Stimulated activated CD4-positive, alpha-beta T cell treated with anti-CD3 and anti-CD28 coated beads, TNF-alpha, amount 100 ng/mL, for 24 hours (primary cell): Measurements from ENCODE around the gene LMTK3.

Experiments
- DNase-seq, 3 experiments: peaks; one replicate each; pipeline ENCODE4 v3.0.0-alpha.2; 2020; ENCODE audit warnings: low read depth in 3 of 3

Gene LMTK3

DNA sequence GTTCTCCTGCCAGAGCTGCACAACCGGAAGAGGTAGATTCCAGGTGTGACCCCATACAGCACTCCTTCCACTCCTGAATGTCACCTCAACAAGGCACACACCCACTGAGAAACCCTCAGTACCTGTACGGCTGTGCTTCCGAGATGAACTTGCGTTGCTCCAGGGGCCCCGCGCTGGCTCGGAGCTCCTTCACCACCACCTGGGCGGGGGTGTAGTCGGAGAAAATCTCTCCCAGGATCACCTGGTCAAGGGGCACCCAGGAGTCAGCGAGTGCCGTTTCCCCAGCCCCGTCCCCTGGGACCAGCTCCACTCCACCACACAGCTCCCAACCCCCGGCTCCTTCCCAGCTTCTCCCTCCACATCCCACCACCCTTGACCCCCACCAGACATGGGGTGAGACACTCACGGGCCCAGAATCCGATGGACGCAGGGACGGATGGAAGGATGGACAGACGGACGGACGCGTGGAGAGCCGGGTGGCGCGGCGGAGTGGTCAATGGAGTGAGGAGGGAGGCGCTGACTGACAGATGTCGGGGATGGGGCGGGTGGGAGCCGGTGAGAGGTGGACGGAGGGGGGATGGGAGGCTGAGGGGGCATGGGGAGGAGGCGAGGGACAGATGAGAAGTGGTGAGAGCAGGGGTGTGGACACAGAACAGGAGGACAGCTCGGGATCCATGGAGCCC is 2.8 kb downstream of the LMTK3 start:
- DNase-seq: no peak

DNA sequence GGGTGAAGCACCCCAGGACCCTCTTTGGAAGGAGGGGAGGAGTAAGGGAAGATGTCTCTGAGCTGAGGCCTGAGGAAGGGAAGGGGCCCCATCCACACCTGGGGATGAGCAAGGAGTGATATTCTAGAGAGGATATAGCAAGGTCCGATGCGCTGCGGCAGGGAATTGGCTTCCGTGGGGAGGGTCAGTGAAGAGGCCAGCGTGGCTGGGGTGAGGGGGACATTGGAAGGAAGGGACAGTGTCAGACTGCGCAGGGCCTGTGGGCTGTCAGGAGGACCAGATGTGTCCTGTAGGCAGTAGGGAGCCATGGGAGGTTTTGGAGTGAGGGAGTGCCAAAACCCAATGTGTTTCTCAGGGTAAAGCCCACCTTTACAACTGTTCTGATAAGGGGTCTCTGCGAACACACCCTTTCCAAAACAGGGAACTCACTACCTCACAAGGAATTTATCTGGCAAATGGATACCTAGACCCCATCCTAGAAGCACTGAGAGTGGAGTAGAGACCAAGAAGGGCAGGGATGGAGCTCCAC is 3.7 kb downstream of the LMTK3 start:
- no peak for DNase-seq

DNA sequence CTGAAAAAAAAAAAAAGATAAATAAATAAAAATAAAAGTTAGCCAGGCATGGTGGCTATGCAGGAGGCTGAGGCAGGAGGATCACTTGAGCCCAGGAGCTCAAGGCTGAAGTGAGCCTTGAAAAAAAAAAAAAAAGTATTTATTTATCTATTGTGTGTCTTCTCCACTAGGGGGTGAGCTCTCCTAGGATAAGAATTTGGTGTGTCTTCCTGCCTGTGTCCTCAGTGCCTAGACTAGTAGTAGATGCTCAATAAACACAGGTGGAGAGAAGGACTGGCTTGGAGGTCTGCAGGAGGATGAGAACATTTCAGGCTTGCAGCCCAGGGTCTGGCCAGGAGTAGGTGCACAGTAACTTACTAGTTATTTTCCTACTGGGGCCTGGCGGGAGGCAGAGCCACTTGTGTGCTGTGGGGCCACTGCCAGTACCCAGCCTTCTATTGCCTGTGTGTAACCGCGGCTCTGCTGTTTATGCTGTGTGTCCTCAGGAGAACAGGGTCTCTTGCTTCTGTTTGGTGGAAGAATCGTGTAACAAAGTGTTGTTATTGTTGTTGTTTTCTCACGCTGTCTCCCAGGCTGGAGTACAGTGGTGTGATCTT is 5.4 kb downstream of the LMTK3 start:
- no peak for DNase-seq

DNA sequence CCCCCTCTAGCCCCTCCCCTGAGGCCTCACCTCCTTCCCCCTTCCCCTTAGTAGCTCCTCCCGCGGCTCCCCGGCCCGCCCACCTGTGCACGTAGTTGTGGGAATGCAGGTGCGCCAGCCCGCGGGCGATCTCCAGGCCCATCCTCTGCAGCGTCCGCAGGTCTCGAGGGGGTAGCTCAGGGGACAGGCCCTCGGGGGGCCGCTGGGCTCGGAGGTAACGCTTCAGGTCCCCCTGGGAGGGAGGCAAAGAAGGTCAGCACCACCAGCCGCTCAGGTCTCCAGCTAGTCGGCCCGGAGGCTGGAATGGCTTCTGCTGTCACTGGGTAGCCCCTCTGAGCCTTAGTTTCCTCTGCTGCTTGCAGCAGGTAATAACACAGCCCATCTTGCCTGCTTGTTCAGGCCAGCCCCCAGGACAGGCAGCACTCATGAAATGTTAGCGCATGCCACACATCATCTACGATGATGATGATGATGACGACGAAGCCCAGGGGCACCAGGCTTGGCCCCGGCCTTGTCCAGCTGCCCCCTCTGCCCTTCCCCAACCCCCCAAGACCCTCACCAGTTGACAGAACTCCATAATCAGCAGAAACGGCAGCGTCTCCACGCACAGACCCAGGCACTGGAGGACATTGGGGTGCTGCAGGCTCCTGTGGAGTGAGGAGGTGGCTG is 9.2 kb downstream of the LMTK3 start:
- peak in 1 of 3 experiments; percentile 47 for DNase-seq

DNA sequence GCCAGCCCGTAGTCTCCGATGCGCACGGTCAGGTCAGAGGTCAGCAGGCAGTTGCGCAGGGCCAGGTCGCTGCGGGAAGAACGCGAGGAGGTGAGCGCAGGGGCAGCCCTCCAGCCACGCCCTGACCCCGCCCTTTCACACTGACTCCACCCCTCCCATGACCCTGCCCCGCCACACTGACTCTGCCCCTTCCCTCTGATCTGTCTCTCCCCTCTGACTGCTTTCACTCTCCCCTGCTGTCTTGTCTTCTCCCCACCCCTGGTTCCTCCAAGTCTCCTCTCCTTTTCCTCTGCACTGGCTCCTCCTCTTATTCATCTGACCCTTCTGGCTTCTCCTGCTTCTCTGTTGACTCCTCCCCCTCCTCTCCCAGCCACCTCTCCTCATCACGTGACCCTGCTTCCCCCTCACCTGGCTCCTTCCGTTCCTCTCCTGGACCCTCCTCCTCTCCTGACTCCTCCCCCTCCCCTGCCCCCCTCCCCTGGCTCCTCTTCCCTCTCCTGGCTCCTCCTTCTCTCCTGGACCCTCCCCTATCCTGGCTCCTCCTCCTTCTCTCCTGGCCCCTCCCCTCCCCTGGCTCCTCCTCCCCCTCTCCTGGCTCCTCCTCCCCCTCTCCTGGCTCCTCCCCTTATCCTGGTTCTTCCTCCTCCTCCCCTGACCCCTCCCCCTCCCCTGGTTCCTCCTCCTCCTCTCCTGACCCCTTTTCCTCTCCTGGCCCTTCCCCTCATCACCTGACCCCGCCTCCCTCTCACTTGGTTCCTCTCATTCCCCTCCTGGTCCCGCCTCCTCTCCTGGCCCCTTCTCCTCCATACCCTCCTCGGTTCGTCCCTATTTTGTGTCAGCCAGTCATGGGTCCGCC is 9.9 kb downstream of the LMTK3 start:
- DNase-seq: peak in 1 of 3 experiments; percentile 74

DNA sequence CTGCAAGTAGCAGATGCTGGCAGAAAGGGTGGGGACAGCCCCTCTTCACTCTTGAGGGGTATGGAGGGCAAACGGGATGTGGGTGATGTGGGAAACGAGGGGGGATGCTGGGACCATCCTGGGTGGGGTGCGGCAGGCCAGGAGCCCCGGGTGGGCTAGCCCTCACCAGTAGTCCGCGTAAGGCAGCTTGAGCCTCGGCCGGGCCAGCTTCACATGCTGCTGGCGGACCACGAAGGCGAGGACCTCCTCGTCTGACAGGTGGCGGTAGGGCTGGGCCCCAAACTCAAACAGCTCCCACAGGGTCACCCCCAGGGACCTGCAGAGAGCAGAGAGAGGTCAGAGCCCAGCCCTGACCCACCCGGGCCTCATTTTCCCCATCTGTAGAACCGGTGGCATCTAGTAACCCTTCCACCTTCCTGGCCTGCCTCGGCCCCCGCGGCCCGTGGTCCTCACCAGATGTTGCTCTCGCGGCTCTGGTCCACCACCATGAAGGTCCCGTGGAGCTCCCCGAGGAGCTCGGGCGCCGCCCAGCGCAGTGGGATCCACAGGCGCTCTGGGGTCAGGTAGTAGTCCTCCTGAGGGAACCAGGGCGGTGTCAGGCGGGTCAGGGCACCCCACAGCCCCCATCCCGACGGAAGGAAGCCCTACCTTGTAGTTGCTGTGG is 10.7 kb downstream of the LMTK3 start:
- no peak for DNase-seq

DNA sequence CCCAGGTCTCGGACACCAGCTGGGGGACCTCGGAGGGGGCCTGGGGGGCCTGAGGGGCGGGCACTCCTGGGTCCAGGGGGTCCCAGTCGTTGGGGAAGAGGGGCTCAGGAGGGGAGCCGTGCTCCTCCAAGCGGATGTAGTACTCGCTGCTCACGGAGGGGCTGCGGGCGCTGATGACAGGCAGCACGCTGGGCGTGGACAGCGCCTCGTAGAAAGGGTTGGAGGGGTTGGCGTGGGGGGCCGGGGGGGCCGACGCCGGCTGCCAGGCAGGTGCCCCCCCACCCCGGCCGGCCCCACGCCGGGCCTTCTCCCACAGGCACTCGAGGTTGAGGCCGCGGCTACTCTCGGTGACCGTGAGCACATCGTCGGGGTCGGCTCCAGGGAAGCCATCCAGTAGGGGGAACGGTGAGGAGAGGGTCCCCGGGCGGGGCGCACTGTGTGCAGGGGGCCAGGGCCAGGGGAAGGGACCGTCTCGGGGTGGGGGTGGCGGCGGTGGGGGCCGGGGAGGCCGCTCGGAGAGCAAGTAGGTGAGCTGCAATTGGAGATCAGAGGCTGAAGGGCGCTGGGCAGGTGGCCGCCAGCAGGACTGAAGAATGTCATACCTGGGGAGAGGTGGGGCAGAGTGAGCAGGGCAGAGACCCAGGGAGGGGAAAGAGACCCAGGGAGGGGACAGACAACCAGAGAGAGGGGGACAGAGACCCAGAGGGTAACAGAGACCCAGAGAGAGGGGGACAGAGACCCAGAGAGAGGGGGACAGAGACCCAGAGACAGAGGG is 12.1 kb downstream of the LMTK3 start:
- DNase-seq: no peak

DNA sequence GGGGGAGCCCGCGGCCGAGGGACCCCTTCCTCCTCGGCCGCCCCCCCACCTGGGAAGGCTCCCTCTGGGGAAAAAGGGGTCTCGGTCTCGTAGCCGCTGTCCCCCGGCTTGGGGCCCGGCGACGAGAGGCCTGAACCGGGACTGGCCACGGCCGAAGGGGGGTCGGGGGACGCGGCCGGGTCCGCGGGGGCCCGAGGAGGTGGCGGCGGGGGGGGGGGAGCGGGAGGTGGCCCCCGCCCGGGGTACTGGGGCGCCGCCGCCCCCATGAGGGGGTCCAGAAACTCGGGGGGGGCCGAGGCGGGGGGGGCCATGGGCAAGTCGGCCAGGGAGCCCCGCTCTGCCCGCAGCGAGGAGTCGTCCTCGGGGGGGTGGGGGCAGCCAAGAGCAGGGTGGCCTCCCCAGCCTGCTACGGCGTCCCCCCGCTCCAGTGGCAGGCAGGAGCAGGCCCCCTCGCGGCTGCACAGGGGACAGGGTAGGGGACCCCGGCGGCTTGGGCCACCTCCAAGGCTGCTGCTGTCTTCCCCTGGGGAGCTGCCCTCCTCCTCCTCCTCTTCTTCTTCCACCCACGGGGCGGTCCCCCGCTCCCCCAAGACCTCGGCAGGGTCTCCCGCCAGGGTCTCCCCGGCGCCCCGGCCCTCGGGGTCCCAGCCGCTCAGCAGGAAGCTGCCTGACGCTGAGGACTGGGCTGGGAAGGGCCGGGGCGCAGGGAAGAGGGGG is 12.9 kb downstream of the LMTK3 start:
- DNase-seq: no peak

DNA sequence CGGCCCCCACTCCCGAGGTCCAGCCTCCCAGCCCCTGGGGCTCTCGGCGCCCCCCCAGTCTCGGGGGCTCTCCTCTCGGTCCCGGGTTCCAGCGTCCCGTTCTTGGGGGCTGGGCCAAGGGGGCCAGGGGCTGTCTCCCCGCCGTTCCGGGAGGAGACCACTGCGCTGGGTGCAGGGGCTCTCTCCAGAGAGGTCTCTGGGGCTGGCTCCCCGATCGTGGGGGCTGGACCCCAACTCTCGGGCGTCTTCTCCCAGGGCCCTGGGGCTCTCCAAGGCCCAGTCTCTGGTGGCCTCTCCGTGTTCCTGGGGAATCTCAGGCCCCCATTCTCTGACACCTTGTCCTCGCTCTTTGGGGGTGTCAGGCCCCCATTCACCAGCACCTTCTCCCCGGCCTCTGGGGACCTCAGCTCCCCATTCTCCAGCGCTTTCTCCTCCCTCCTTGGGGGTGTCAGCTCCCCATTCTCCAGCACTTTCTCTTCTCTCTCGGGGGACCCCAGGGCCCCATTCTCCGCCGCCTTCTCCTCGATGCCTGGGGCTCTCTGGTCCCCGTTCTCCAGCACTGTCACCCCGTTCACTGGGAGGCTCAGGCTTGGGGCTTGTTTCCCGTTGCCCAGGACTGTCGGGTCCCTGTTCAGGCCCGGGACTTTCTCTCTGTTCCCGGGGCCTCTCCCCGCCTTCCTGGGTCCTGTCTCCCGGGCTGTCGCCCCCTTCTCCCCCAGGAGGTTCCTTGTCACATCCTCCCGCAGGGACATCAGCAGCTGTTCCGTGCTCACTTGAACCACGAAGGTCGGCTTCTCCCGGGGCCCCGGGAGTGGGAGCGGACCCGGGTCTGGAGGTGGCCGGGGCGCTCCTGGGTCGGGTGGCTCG is 13.7 kb downstream of the LMTK3 start:
- no peak for DNase-seq

DNA sequence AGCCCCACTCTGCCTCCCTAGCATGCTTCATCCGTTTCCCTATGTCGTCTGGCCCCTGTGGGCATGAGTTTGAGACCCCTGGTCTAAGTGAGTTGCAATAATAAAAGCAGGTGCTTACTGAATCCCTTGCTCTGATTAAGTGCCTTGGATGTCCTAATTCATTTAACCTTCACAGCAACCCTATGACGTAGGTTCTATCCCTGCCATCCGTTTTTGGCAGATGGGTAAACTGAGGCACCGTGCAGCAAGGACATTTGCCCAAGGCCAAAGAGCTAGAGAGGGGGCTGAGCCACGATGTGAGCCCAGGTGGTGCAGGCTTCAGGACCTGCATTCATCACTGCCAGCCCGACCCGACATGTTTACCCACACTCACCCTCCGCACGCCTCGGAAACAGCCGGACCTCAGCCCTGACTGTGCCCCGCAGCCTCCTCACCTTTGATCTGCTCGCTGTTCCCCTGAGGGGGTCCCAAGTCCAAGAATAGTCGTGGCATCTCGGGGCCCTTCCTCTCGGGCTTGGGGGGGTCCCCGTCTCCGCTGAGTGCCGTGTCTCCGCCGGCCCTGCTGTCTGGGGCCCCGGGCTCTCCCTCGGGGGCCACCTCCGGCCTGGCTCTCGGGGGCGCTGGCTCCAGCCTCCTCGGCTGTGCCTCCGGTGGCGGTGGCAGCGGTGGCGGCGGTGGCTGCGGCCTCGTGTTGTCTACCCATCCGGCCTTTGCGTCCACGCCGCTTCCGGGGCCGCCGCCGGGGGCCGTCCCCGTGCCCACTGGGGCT is 14.5 kb downstream of the LMTK3 start:
- no peak for DNase-seq

DNA sequence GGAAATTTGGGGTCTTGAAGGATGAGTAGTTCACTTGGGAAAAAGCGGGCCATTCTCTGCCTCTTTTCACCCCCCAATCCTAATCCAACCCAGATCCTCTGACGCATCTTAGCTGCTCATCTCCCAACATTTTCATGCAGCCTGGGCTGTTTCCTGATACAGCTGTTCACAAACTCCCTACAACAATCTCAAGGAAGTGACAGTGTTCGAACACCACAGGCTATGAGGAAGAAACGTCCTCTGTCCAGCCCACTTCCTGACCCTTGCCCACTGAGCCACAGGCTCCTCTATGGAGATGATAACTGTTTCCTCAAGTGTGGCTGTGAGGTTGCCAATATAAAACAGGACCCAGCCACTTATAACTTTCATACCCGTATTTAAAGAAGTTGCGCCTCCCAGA is 16.2 kb downstream of the LMTK3 start:
- DNase-seq: no peak

DNA sequence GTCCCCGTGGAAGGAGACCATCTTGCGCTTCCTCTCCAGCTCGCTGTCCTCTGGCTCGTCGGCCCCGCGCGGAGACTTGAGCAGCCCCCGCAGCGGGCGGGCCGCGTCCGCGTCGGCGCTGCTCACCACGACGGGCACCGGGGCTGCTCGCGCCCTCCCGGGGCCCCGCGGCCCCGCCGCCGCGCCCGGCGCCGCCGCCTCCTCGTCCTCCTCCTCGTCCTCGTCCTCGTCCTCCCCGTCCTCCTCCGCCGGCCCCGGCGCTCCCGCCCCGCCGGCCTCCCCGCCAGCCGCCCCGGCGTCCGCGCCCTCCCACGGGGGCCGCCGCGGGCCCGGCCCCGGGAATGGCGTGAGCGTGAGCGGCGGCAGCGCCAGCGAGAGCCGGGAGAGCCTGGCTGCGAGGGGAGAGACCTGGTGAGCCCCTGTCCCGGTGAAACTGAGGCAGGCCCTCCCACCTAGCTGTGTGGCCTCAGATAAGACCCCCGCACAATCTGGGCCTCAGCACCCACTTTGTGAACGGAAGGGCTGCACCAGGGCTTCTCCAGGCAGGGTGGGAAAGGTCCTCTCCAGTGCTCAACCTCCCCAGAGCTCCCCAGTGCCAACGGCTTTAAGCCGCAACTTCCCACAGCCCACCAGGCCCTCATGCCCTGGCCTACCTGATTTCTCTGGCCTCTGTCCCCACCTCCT is 17.8 kb downstream of the LMTK3 start:
- DNase-seq: no peak

DNA sequence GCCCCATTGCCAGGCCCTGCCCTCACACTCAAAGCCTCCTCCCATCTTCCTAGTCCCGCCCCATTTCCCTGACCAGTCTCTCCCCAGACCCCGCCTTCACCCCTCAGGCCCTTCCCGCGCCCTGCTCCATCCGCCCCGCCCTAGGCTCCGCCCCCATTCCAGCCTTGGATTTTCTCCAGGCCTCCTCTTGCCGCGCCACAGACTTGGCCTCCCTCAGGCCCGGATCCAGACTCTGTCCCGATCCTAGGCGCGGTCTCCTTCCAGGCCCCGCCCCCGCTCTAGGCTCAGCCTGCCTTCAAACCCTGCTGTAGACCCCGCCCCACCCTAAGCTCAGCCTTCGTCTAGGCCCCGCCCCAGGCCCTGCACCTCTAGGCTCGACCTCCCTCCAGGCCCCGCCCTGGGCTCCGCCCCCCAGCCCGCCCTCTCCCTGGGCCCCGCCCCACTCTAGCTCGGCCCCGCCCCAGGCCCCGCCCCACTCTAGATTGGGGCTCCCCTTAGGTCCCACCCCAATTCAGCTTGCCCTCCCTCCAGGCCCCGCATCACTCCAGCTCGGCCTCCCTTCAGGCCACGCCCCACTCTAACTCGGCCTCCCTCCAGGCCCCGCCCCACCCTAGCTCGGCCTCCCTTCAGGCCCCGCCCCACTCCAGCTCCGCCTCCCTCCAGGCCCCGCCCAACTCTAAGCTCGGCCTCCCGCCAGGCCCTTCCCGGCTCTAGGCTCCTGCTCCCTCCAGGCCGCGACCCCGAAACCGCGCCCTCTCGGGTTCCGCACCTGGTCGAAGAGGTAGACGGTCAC is 18.5 kb downstream of the LMTK3 start:
- peak in 2 of 3 experiments; percentile 69 to 84 for DNase-seq

DNA sequence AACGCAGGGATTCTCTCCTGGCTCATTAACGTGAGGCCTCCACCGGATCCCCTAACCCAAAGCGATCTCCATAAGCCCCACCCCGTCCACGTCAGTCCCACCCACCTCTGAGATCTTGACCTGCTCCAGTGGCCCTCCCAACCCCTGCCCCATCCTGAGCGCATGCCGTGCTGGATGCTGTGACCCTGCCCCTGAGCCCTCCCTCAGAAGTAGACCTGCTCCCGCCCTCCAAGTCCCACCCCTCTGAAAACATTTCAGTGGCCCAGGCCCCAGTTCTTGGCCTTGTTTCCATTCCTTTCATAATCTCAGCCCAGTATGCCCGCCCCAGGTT is 19.9 kb downstream of the LMTK3 start:
- DNase-seq: no peak

DNA sequence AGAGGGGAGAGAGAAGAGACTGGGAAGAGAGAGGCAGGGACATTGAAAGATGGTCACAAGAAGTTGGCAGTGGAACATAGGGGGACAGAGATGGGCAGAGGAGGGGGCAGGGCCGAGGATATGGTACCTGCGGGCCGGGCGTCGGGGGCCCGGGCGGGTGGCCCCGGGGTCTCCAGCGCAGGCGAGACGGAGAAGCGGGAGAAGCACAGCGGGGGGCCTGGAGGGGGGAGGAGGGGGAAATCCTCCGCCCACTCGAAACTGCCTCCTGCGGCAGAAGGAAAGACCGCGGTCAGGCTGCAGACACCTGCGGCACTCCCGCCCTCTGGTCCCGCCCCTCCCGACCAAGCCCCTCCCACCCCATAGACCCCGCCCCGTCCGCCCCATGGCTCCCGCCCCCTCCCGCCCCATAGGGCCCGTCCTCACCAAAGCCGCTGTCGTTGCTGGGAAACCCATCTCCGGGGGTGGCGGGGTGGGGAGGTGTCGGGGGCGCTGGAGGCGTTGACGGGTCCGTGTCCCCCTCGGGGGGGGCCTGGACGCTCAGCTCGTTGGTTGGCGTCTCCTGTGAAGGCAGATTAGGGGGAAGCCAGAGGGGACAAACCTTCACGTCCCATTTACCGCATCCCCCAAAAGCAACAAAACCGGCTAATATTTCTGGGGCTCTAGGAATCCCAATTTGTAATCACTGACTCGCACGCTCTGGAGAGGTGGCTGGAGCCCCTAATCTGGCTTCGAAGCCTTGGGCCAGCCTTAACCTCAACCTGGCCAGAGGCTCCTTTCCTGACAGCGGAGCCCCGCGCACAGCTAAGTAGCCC is 20.4 kb downstream of the LMTK3 start:
- DNase-seq: peak in 1 of 3 experiments; percentile 46

DNA sequence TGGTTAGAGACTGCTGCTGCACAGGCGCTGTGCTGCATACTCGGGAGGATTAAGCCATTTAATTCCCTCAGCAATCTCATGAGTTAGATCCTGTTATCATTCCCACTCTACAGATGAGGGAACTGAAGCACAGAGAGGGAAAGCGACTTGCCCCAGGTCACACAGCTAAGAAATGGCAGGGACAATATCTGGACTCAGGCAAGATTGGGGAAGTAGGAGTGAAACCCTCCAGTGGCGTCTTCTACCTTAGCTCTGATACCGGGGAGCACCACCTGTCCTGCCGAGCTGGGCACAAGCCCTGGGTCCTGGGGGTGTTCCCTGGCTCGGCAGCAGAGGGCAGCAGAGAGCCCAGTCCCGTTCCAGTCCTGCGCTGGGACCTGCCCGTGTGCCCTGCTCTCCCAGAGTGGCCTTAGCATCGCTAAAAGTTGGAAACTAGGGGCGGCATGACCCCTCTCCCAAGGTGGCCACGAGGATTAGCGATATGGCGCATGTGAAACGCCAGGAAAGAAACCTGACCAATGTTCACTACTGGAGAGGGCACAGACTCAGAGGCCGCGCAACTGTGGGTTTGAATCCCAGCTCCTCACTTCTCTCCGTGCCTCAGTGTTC is 21.9 kb downstream of the LMTK3 start:
- DNase-seq: peak in 2 of 3 experiments; percentile 73 to 83
